A673 (cell line): ENCODE data around the gene NUBPL. TPM values are rescaled to one million over a fixed set of nuclear protein-coding genes. Genes with fewer than 3 reads are reported as not detected.

Source experiments
- BruUV-seq: library from RNA; stranded (reverse); fragments of 400-500 nt; replicated peaks from 2 replicates; lab custom pipeline; 2021; lab: Mats Ljungman, UMichigan
- CTCF ChIA-PET: fragments of 300-600 bp; sonication (Branson Sonifier 250); formaldehyde crosslinking; loops from one replicate; lab custom pipeline; 2022; ENCODE audit warnings: antibody characterized with exemption; lab: Charles Lee
- POLR2A ChIA-PET: fragments of 300-600 bp; sonication (Branson Sonifier 250); formaldehyde crosslinking; loops from one replicate; lab custom pipeline; 2022; ENCODE audit warnings: antibody characterized with exemption; ENCODE audit not compliant: low non-redundant PET; lab: Charles Lee
- DNase-seq: peaks from one replicate; pipeline ENCODE4 v3.0.0-alpha.2; 2015; ENCODE audit warnings: low spot score
- H3K27ac ChIP-seq: fragments of 200-600 bp; sonication (generic); 2 replicates; pipeline ENCODE4 v1.5.1; 2016; ENCODE audit warnings: mixed run types, low read depth, mild to moderate bottlenecking, mixed read lengths, antibody characterized with exemption, low read length; ENCODE audit not compliant: poor library complexity, severe bottlenecking
- H3K27me3 ChIP-seq: fragments of 200-600 bp; sonication (generic); replicated peaks from 2 replicates; pipeline ENCODE4 v1.6.1; 2017; ENCODE audit warnings: mixed run types, low read depth, mild to moderate bottlenecking, mixed read lengths, antibody characterized with exemption, low read length; ENCODE audit not compliant: insufficient read depth, poor library complexity
- H3K36me3 ChIP-seq: fragments of 200-600 bp; sonication (generic); 2 replicates; pipeline ENCODE4 v1.6.1; 2016; ENCODE audit warnings: mixed run types, mild to moderate bottlenecking, mixed read lengths, antibody characterized with exemption, low read length; ENCODE audit not compliant: insufficient read depth, poor library complexity, severe bottlenecking
- H3K4me1 ChIP-seq: fragments of 200-600 bp; sonication (generic); 2 replicates; pipeline ENCODE4 v1.6.1; 2017; ENCODE audit warnings: mixed run types, mild to moderate bottlenecking, mixed read lengths, antibody characterized with exemption, low read length; ENCODE audit not compliant: insufficient read depth, poor library complexity, severe bottlenecking
- H3K4me3 ChIP-seq: fragments of 200-600 bp; sonication (generic); 2 replicates; pipeline ENCODE4 v1.5.1; 2016; ENCODE audit warnings: low read depth, mixed run types, mild to moderate bottlenecking, mixed read lengths, low read length; ENCODE audit not compliant: poor library complexity, severe bottlenecking
- H3K9me3 ChIP-seq: fragments of 200-600 bp; sonication (generic); 2 replicates; pipeline ENCODE4 v1.6.1; 2016; ENCODE audit warnings: mixed run types, low read depth, mild to moderate bottlenecking, mixed read lengths, antibody characterized with exemption, low read length; ENCODE audit not compliant: poor library complexity, severe bottlenecking
- EZH2 ChIP-seq: fragments of 200-600 bp; sonication (generic); IDR thresholded peaks from 2 replicates; pipeline ENCODE4 v1.6.1; 2017; ENCODE audit warnings: borderline replicate concordance, low read depth, mild to moderate bottlenecking, mixed read lengths, antibody characterized with exemption, low read length; ENCODE audit not compliant: poor library complexity, severe bottlenecking
- intact Hi-C: fragments of 100-400 bp; cut with micrococcal nuclease; formaldehyde crosslinking; loops from one replicate; pipeline ENCODE4 v1.10.0; 2022; ENCODE audit not compliant: unreplicated experiment
- total RNA-seq: library from RNA; stranded (reverse); gene quantifications from 2 replicates; pipeline ENCODE4 v1.2.3, GENCODE V29; 2021
- TF ChIP-seq, protein P1 (sequence below): fragments of 300-800, 200-600 bp; sonication (generic); conservative IDR thresholded peaks from 2 replicates; pipeline ENCODE4 v1.5.1; 2017; ENCODE audit warnings: low read depth, mild to moderate bottlenecking, antibody characterized with exemption, low read length, moderate library complexity, mixed read lengths

Gene NUBPL
- total RNA-seq, 1 experiment from 2014 or later = 15.5 TPM

GRCh38 chr14:31752867-31753661 is 191.9 kb downstream of the NUBPL start:
- peaks cover 6% of the 10 kb centered on the region for H3K9me3 ChIP-seq

DNA sequence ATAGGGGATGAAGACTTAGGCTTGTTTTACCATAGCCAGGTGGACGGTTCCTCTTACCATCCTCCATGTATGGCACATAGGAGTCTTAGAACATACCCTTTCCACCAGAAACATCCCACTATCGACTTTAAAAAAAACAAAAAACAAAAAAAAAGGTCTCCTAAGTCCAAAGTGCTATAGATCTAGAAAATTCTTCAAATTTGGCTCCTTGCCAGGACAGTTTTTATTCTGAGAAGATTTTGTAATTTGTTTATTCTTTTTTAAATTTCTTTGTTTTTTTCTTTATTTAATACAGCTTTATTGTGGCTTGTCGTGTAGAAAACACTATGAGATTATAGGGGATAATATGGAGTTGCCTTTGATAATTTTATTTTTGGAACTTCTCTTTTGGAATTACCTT is 197.7 kb downstream of the NUBPL start:
- CTCF ChIA-PET = no interaction called here

More at GRCh38 chr14:31752867-31753661, 191.9 kb downstream of the NUBPL start:
- DNase-seq = no peak
- TF ChIP-seq, protein P1, sequence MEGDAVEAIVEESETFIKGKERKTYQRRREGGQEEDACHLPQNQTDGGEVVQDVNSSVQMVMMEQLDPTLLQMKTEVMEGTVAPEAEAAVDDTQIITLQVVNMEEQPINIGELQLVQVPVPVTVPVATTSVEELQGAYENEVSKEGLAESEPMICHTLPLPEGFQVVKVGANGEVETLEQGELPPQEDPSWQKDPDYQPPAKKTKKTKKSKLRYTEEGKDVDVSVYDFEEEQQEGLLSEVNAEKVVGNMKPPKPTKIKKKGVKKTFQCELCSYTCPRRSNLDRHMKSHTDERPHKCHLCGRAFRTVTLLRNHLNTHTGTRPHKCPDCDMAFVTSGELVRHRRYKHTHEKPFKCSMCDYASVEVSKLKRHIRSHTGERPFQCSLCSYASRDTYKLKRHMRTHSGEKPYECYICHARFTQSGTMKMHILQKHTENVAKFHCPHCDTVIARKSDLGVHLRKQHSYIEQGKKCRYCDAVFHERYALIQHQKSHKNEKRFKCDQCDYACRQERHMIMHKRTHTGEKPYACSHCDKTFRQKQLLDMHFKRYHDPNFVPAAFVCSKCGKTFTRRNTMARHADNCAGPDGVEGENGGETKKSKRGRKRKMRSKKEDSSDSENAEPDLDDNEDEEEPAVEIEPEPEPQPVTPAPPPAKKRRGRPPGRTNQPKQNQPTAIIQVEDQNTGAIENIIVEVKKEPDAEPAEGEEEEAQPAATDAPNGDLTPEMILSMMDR = no peak
- TF ChIP-seq EZH2 = no peak
- BruUV-seq = no TSS peak
- no peak overlapping the region for H3K4me3 ChIP-seq
- no peaks in the 10 kb centered on the region for H3K36me3 ChIP-seq
- intact Hi-C loops = no loop called here
- ChIA-PET CTCF (no interaction called here), POLR2A (no interaction called here)
- no peaks in the 10 kb centered on the region for H3K4me1 ChIP-seq
- H3K27ac ChIP-seq = no peak overlapping the region
- H3K27me3 ChIP-seq = no peaks in the 10 kb centered on the region

GRCh38 chr14:31760277-31760676 is 199.1 kb downstream of the NUBPL start:
- Histone ChIP-seq H3K4me3 (no peak overlapping the region), H3K9me3 (no peaks in the 10 kb centered on the region), H3K27ac (no peak overlapping the region), H3K4me1 (no peaks in the 10 kb centered on the region), H3K27me3 (no peaks in the 10 kb centered on the region), H3K36me3 (no peaks in the 10 kb centered on the region)
- no TSS peak for BruUV-seq
- intact Hi-C loops = no loop called here
- no peak for TF ChIP-seq EZH2
- TF ChIP-seq, protein P1 = no peak
- ChIA-PET POLR2A (no interaction called here), CTCF (no interaction called here)
- no peak for DNase-seq

More for the DNA sequence above, 197.7 kb downstream of the NUBPL start:
- H3K4me3 ChIP-seq = no peak overlapping the region
- H3K9me3 ChIP-seq = no peaks in the 10 kb centered on the region
- H3K4me1 ChIP-seq = no peaks in the 10 kb centered on the region
- no peak for DNase-seq
- BruUV-seq = no TSS peak
- no peaks in the 10 kb centered on the region for H3K27me3 ChIP-seq
- H3K36me3 ChIP-seq = no peaks in the 10 kb centered on the region
- intact Hi-C loops = no loop called here
- H3K27ac ChIP-seq = no peak overlapping the region
- TF ChIP-seq EZH2 = no peak
- TF ChIP-seq, protein P1 = no peak
- POLR2A ChIA-PET = no interaction called here
